ENCODE results near the gene JAM3. TPM values are rescaled to one million over a fixed set of nuclear protein-coding genes. Genes with fewer than 3 reads are reported as not detected.
"Not testable (repeated sequence)": the region's sequence is repeated elsewhere in the genome, so short reads cannot be mapped to it uniquely, and the experiment has no call there.

JAM3 gene
- total RNA-seq, 1 donor = 61.6 TPM

- DNase-seq (ENCODE audit: low read depth) = no peak
- TF ChIP-seq, protein P1, sequence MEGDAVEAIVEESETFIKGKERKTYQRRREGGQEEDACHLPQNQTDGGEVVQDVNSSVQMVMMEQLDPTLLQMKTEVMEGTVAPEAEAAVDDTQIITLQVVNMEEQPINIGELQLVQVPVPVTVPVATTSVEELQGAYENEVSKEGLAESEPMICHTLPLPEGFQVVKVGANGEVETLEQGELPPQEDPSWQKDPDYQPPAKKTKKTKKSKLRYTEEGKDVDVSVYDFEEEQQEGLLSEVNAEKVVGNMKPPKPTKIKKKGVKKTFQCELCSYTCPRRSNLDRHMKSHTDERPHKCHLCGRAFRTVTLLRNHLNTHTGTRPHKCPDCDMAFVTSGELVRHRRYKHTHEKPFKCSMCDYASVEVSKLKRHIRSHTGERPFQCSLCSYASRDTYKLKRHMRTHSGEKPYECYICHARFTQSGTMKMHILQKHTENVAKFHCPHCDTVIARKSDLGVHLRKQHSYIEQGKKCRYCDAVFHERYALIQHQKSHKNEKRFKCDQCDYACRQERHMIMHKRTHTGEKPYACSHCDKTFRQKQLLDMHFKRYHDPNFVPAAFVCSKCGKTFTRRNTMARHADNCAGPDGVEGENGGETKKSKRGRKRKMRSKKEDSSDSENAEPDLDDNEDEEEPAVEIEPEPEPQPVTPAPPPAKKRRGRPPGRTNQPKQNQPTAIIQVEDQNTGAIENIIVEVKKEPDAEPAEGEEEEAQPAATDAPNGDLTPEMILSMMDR (IDR thresholded peaks at IDR 0.05; ENCODE audit: insufficient read depth, low read length) = peak; percentile 9
- no peak overlapping the region for H3K4me3 ChIP-seq (ENCODE audit: low read depth, low read length)
Measured at GRCh38 chr11:134098566-134099184, 29.8 kb downstream of the JAM3 start.

DNA sequence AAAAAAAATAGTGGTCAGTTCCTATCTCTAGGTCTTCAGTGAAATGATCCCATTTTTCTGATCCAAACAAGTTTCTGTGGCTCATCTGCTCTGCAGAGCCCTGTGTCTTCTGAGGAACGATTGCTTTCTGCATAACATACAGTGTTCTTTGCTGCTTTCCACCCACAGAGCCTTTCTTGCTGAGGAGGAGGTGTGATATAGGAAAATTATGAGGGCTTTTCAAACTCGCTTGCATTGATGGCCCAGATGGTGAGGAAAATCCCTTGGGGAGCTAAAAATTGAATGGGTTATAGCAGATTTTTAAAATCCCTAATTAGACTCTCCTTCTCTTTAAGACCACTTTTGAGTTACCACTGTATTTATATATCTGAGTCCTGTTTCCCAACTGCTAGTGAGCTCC lies 31.3 kb downstream of the JAM3 start:
- TF ChIP-seq, protein P1 (IDR thresholded peaks at IDR 0.05; ENCODE audit: insufficient read depth, low read length) = no peak
- DNase-seq (ENCODE audit: low read depth) = no peak

GRCh38 chr11:134101282-134101681 lies 32.4 kb downstream of the JAM3 start:
- DNase-seq (ENCODE audit: low read depth) = peak; percentile 59
- H3K4me3 ChIP-seq (ENCODE audit: low read depth, low read length) = no peak overlapping the region
- TF ChIP-seq, protein P1 (IDR thresholded peaks at IDR 0.05; ENCODE audit: insufficient read depth, low read length) = no peak

More for the DNA sequence above, 31.3 kb downstream of the JAM3 start:
- no peak overlapping the region for H3K4me3 ChIP-seq (ENCODE audit: low read depth, low read length)

GRCh38 chr11:134110252-134110815 lies 41.5 kb downstream of the JAM3 start:
- TF ChIP-seq, protein P1 (IDR thresholded peaks at IDR 0.05; ENCODE audit: insufficient read depth, low read length) = no peak
- DNase-seq (ENCODE audit: low read depth) = no peak
- no peak overlapping the region for H3K4me3 ChIP-seq (ENCODE audit: low read depth, low read length)

- not testable (repeated sequence) for H3K4me3 ChIP-seq (ENCODE audit: low read depth, low read length); DNase-seq (ENCODE audit: low read depth)
Measured at GRCh38 chr11:134113787-134114186, 44.9 kb downstream of the JAM3 start.

GRCh38 chr11:134116210-134116609 lies 47.3 kb downstream of the JAM3 start:
- no peak for DNase-seq (ENCODE audit: low read depth)
- TF ChIP-seq, protein P1 (IDR thresholded peaks at IDR 0.05; ENCODE audit: insufficient read depth, low read length) = no peak
- no peak overlapping the region for H3K4me3 ChIP-seq (ENCODE audit: low read depth, low read length)

GRCh38 chr11:134118006-134118405 lies 49.1 kb downstream of the JAM3 start:
- DNase-seq (ENCODE audit: low read depth) = no peak
- TF ChIP-seq, protein P1 (IDR thresholded peaks at IDR 0.05; ENCODE audit: insufficient read depth, low read length) = no peak
- H3K4me3 ChIP-seq (ENCODE audit: low read depth, low read length) = no peak overlapping the region

Measured in fibroblast of the aortic adventitia (primary cell).